Right atrium auricular region (tissue), 2 donors: ENCODE measurements around the gene KLF7. TPM values are rescaled to one million over a fixed set of nuclear protein-coding genes. Genes with fewer than 3 reads are reported as not detected.
A peak's percentile ranks its signal among the peaks of the same experiment; 100 is the strongest.

Source experiments
- DNase-seq: peaks from one replicate; pipeline ENCODE4 v3.0.0-alpha.2; 2019; ENCODE audit warnings: low spot score
- H3K27ac ChIP-seq, 2 donors: fragments of 200-600 bp; sonication (generic); 1 replicate in 1 of 2; 2 replicates in 1 of 2; pipeline ENCODE4 v1.5.1; 2016 to 2019
- H3K27me3 ChIP-seq, 2 donors: fragments of 200-600 bp; sonication (generic); one replicate each; pipeline versions ENCODE4 v1.5.1 to v1.6.0; 2017 to 2019
- H3K36me3 ChIP-seq: fragments of 200-600 bp; sonication (generic); one replicate; pipeline ENCODE4 v1.5.1; 2016
- H3K4me1 ChIP-seq, 2 donors: fragments of 200-600 bp; sonication (generic); one replicate each; pipeline versions ENCODE4 v1.5.1 to v1.6.0; 2017 to 2019
- H3K4me3 ChIP-seq, 2 donors: fragments of 200-600 bp; sonication (generic); 1 replicate in 1 of 2; 2 replicates in 1 of 2; pipeline ENCODE4 v1.5.1; 2017 to 2019; ENCODE audit warnings: mild to moderate bottlenecking in 1 of 2, moderate library complexity in 1 of 2
- H3K9me3 ChIP-seq, 2 donors: fragments of 200-600 bp; sonication (generic); one replicate each; pipeline ENCODE4 v1.5.1; 2019
- total RNA-seq, 2 donors: library from RNA; depleted of rRNA; stranded (reverse); fragments of >200 nt; gene quantifications; one replicate each; pipeline ENCODE4 v1.1.0, GENCODE V29; 2016
- TF ChIP-seq, protein P1 (sequence below), 2 donors: fragments of 200-600 bp; sonication (generic); IDR thresholded peaks; one replicate each; pipeline ENCODE4 v1.5.1; 2019; ENCODE audit warnings: antibody characterized with exemption in 2 of 2

KLF7 gene
- total RNA-seq: 10 to 100 TPM; 13.5 to 29.9 TPM

DNA sequence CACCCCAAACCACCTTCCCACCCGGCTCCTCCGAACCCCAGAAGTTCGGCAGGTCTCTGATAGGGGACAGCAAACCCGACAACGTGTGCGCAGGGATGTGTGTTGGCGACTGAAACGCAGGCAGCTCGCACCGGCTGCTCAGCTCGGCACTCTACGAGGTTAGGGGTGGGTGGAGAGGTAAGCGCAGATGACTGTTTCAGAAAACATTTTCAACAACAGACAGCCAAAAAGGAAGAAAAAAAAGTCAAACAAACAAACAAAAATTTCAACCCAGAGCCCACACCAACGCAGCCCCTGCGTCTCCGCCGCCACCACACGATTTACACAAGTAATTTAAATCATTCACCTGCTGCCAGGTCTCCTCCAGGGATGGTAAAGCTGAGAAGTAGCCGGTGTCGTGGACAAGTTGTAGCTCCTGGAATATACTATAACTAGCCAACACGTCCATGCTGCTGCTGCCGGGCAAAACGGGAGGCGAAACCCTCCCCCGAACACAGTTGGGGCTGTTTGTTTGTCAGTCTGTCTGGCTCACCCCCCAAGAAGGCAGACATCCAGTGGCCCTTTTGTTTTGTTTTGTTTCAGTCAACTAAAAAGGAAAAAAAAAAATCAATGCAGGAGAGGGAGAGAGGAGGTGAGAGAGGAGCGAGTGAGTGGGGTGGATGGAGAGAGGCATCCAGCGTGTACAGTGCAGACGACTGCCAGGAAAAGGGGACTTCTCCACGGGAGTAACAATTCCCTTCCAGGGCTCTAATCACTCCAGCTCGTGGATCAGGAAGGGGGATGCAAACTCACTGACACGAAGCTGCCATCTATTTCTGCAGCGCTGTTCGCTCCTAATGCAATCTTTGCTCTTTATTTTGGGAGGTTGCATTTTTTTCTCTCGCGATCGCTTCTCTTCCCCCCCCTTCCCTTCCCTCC, at the start of gene KLF7:
KLF7 (minus strand) TSS at position 828 of the 918 bp plus-strand sequence; CDS start at position 448, 380 bp downstream.
- Histone ChIP-seq H3K9me3 (no peaks in the 10 kb centered on the region), H3K4me1 (peaks cover 0 to 38% of the 10 kb centered on the region in 2 donors)
- TF ChIP-seq, protein P1, sequence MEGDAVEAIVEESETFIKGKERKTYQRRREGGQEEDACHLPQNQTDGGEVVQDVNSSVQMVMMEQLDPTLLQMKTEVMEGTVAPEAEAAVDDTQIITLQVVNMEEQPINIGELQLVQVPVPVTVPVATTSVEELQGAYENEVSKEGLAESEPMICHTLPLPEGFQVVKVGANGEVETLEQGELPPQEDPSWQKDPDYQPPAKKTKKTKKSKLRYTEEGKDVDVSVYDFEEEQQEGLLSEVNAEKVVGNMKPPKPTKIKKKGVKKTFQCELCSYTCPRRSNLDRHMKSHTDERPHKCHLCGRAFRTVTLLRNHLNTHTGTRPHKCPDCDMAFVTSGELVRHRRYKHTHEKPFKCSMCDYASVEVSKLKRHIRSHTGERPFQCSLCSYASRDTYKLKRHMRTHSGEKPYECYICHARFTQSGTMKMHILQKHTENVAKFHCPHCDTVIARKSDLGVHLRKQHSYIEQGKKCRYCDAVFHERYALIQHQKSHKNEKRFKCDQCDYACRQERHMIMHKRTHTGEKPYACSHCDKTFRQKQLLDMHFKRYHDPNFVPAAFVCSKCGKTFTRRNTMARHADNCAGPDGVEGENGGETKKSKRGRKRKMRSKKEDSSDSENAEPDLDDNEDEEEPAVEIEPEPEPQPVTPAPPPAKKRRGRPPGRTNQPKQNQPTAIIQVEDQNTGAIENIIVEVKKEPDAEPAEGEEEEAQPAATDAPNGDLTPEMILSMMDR (IDR thresholded peaks at IDR 0.05): no peak

GRCh38 chr2:207215308-207215707, 49.6 kb upstream of the KLF7 start:
- Histone ChIP-seq H3K27me3 (no peaks in the 10 kb centered on the region), H3K4me1 (no peaks in the 10 kb centered on the region), H3K27ac (no peak overlapping the region), H3K9me3 (no peaks in the 10 kb centered on the region), H3K4me3 (no peak overlapping the region), H3K36me3 (no peaks in the 10 kb centered on the region)
- no peak for DNase-seq
- TF ChIP-seq, protein P1 (IDR thresholded peaks at IDR 0.05): no peak

More for the DNA sequence above, at the start of gene KLF7:
- peak within 1 kb of the TSS; percentile 83 to 85 for H3K4me3 ChIP-seq
- peak within 1 kb of the TSS; percentile 100 for H3K27ac ChIP-seq
- H3K27me3 ChIP-seq: no peaks in the 10 kb centered on the region
- DNase-seq: peak; percentile 72
- H3K36me3 ChIP-seq: no peaks in the 10 kb centered on the region

- Histone ChIP-seq H3K27me3 (no peaks in the 10 kb centered on the region), H3K36me3 (no peaks in the 10 kb centered on the region), H3K27ac (no peak overlapping the region), H3K9me3 (no peaks in the 10 kb centered on the region), H3K4me1 (no peaks in the 10 kb centered on the region), H3K4me3 (no peak overlapping the region)
- no peak for DNase-seq
- TF ChIP-seq, protein P1 (IDR thresholded peaks at IDR 0.05): no peak
Measured at GRCh38 chr2:207214446-207214845, 48.7 kb upstream of the KLF7 start.

GRCh38 chr2:207206011-207206410, 40.3 kb upstream of the KLF7 start:
- TF ChIP-seq, protein P1 (IDR thresholded peaks at IDR 0.05): no peak
- no peak for DNase-seq
- no peaks in the 10 kb centered on the region for H3K27me3 ChIP-seq
- H3K36me3 ChIP-seq: no peaks in the 10 kb centered on the region
- H3K27ac ChIP-seq: no peak overlapping the region
- no peaks in the 10 kb centered on the region for H3K4me1 ChIP-seq
- no peak overlapping the region for H3K4me3 ChIP-seq
- H3K9me3 ChIP-seq: no peaks in the 10 kb centered on the region

DNA sequence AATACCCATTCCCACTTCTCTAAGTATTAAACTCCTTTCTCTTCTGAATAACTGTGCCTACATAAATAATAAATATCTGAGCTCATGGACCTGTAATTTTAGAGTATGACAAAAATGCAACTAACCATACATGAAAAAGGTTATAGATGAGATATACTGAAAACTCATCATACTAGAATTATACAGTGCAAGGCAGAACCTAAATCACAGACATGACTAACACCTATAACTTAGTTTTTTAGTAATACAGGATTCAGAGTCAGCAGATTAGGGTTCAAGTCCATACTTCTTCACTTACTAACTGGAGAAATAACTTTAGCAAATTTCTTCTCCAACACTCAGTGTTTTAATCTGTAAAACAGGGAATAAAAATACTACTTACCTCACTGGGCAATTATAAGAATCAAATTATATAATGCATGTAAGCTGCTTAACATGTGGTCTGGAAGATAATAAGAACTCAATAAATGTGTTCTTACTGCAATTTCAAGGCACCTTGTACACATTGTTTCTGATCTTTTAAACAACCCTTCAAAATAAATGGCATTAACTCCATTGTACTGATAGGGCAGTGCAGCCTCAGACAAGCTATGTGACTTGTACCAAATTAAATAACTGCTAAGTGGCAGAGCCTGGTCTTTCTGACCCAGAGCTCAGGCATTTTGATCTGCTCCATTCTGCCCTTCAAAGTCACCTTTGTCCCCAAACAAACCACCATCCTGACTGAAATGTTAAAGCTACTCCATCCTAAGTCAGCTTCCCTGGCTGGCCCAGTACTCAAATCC, 39.6 kb upstream of the KLF7 start:
- DNase-seq: no peak
- no peaks in the 10 kb centered on the region for H3K9me3 ChIP-seq
- H3K27ac ChIP-seq: no peak overlapping the region
- TF ChIP-seq, protein P1 (IDR thresholded peaks at IDR 0.05): no peak
- H3K36me3 ChIP-seq: no peaks in the 10 kb centered on the region
- no peaks in the 10 kb centered on the region for H3K27me3 ChIP-seq
- H3K4me3 ChIP-seq: no peak overlapping the region
- H3K4me1 ChIP-seq: no peaks in the 10 kb centered on the region
